Gastroesophageal sphincter (tissue), 4 donors: ENCODE results near the gene OR4S2. TPM values are rescaled to one million over a fixed set of nuclear protein-coding genes. Genes with fewer than 3 reads are reported as not detected.

Experiments
- ATAC-seq: fragments of 150-250 bp; one replicate; pipeline ENCODE4 v1.9.1; 2016; ENCODE audit warnings: mild to moderate bottlenecking, moderate library complexity
- H3K27ac ChIP-seq, 4 donors: fragments of 200-600 bp; sonication (generic) in 3 of 4; 1 replicate in 3 of 4; 2 replicates in 1 of 4; pipeline ENCODE4 v1.5.1; 2016 to 2019
- H3K27me3 ChIP-seq: fragments of 200-600 bp; sonication (generic); one replicate; pipeline ENCODE4 v1.5.1; 2019
- H3K36me3 ChIP-seq, 2 donors: fragments of 200-600 bp; sonication (generic); one replicate each; pipeline ENCODE4 v1.5.1; 2019; ENCODE audit warnings: control low read depth in 1 of 2
- H3K4me1 ChIP-seq, 3 donors: fragments of 200-600 bp; sonication (generic); 1 replicate in 2 of 3; 2 replicates in 1 of 3; pipeline ENCODE4 v1.5.1; 2016 to 2019; ENCODE audit warnings: control low read depth in 2 of 3
- H3K4me3 ChIP-seq, 2 donors: fragments of 200-600 bp; sonication (generic); one replicate each; pipeline ENCODE4 v1.5.1; 2019; ENCODE audit warnings: mild to moderate bottlenecking in 1 of 2, moderate library complexity in 1 of 2
- H3K9me3 ChIP-seq, 3 donors: fragments of 200-600 bp; sonication (generic); one replicate each; pipeline ENCODE4 v1.5.1; 2017 to 2019; ENCODE audit warnings: control low read depth in 2 of 3
- CTCF ChIP-seq, 4 experiments: fragments of 200-600 bp in 2 of 4; fragments of 450-650 bp in 2 of 4; sonication (generic) in 1 of 4; IDR thresholded peaks; one replicate each; pipeline ENCODE4 v1.5.1; 2017 to 2019; ENCODE audit warnings: antibody characterized with exemption in 4 of 4, mild to moderate bottlenecking in 2 of 4, moderate library complexity in 2 of 4
- EP300 ChIP-seq: sonication (generic); formaldehyde crosslinking; IDR thresholded peaks from one replicate; pipeline ENCODE4 v1.6.1; 2017; ENCODE audit warnings: antibody characterized with exemption, mild to moderate bottlenecking
- POLR2A ChIP-seq, 2 donors: fragments of 450-650 bp; IDR thresholded peaks; one replicate each; pipeline ENCODE4 v1.6.1; 2017; ENCODE audit warnings: antibody characterized with exemption in 2 of 2, mild to moderate bottlenecking in 2 of 2, moderate library complexity in 1 of 2
- POLR2AphosphoS5 ChIP-seq: sonication (generic); formaldehyde crosslinking; IDR thresholded peaks from one replicate; pipeline ENCODE4 v1.6.1; 2017; ENCODE audit warnings: antibody characterized with exemption
- WGBS, 2 donors: methylation state at CpG; one replicate each; pipeline ENCODE4 v1.1.5; 2018; ENCODE audit warnings: low coverage in 1 of 2; 5-methylcytosine and 5-hydroxymethylcytosine counted together
- total RNA-seq, 4 donors: library from RNA; depleted of rRNA; stranded (reverse); fragments of >200 nt; gene quantifications; one replicate each; pipeline ENCODE4 v1.1.0, GENCODE V29; 2016

The OR4S2 gene
- total RNA-seq: not detected

- Histone ChIP-seq H3K4me1 (no peaks in the 10 kb centered on the region), H3K27ac (no peak within 1 kb of the TSS), H3K9me3 (no peaks in the 10 kb centered on the region), H3K27me3 (no peaks in the 10 kb centered on the region), H3K4me3 (no peak within 1 kb of the TSS), H3K36me3 (no peaks in the 10 kb centered on the region)
- TF ChIP-seq EP300 (no peak), POLR2AphosphoS5 (no peak), POLR2A (IDR thresholded peaks at IDR 0.05) (no peak), CTCF (IDR thresholded peaks at IDR 0.05) (no peak)
- 63 to 79% methylated on average over 2 of the region's 2 CpGs for WGBS, 2 donors
- no peak for ATAC-seq
Observed at GRCh38 chr11:55648027-55648426, at the start of gene OR4S2. Gene OR4S2, plus strand, starts transcription at chr11:55648327. Its CDS starts 2,577 bp downstream, at chr11:55650904.

GRCh38 chr11:55607545-55607944 lies 40.6 kb upstream of the OR4S2 start, which contains the start of gene OR4C11:
Gene OR4C11, minus strand, starts transcription at chr11:55607645. Its CDS starts 3,272 bp downstream, at chr11:55604373.
- no peak within 1 kb of the TSS for H3K27ac ChIP-seq
- H3K4me3 ChIP-seq: no peak within 1 kb of the TSS
- no peaks in the 10 kb centered on the region for H3K36me3 ChIP-seq
- no peaks in the 10 kb centered on the region for H3K9me3 ChIP-seq
- TF ChIP-seq POLR2AphosphoS5 (no peak), CTCF (IDR thresholded peaks at IDR 0.05) (no peak)
- 34 to 35% methylated on average over 2 of the region's 2 CpGs for WGBS, 2 donors
- H3K4me1 ChIP-seq: no peaks in the 10 kb centered on the region
- ATAC-seq: no peak
- no peaks in the 10 kb centered on the region for H3K27me3 ChIP-seq

- H3K4me3 ChIP-seq: no peak overlapping the region
- H3K9me3 ChIP-seq: no peaks in the 10 kb centered on the region
- no peak for TF ChIP-seq POLR2A (IDR thresholded peaks at IDR 0.05)
- TF ChIP-seq POLR2AphosphoS5: no peak
- no peak for TF ChIP-seq CTCF (IDR thresholded peaks at IDR 0.05)
- no peak for TF ChIP-seq EP300
- H3K36me3 ChIP-seq: no peaks in the 10 kb centered on the region
- H3K4me1 ChIP-seq: no peaks in the 10 kb centered on the region
- WGBS, 2 donors: 91% methylated on average over 1 of the region's 1 CpG; no CpG with 5 or more reads in 1 of the 2 donors
- no peak for ATAC-seq
- H3K27ac ChIP-seq: no peak overlapping the region
- no peaks in the 10 kb centered on the region for H3K27me3 ChIP-seq
Observed at GRCh38 chr11:55624531-55624930, 23.6 kb upstream of the OR4S2 start.

GRCh38 chr11:55634813-55635212 lies 13.3 kb upstream of the OR4S2 start, which contains the start of gene OR4P4:
Gene OR4P4, plus strand, starts transcription at chr11:55635113.
- Histone ChIP-seq H3K9me3 (no peaks in the 10 kb centered on the region), H3K27ac (no peak within 1 kb of the TSS), H3K4me1 (no peaks in the 10 kb centered on the region), H3K36me3 (no peaks in the 10 kb centered on the region), H3K4me3 (no peak within 1 kb of the TSS), H3K27me3 (no peaks in the 10 kb centered on the region)
- WGBS, 2 donors: 37 to 53% methylated on average over 2 to 3 of the region's 3 CpGs
- no peak for ATAC-seq
- no peak for TF ChIP-seq EP300
- TF ChIP-seq POLR2AphosphoS5: no peak
- TF ChIP-seq POLR2A (IDR thresholded peaks at IDR 0.05): no peak
- TF ChIP-seq CTCF (IDR thresholded peaks at IDR 0.05): no peak

GRCh38 chr11:55652560-55652959 lies 4.4 kb downstream of the OR4S2 start:
- H3K36me3 ChIP-seq: no peaks in the 10 kb centered on the region
- no peaks in the 10 kb centered on the region for H3K9me3 ChIP-seq
- no peaks in the 10 kb centered on the region for H3K4me1 ChIP-seq
- 55 to 77% methylated on average over 1 of the region's 1 CpG for WGBS, 2 donors
- ATAC-seq: no peak
- TF ChIP-seq CTCF (IDR thresholded peaks at IDR 0.05) (no peak), POLR2AphosphoS5 (no peak), EP300 (no peak), POLR2A (IDR thresholded peaks at IDR 0.05) (no peak)
- no peak overlapping the region for H3K27ac ChIP-seq
- H3K27me3 ChIP-seq: no peaks in the 10 kb centered on the region
- no peak overlapping the region for H3K4me3 ChIP-seq
